D341Med (cell line): Measurements from ENCODE around the gene SMIM20.

ENCODE experiments used
- DNase-seq: peaks from one replicate; pipeline ENCODE4 v3.0.0; 2012; ENCODE audit warnings: low spot score

The SMIM20 gene

GRCh38 chr4:25926462-25926861 is 12.4 kb downstream of the SMIM20 start:
- DNase-seq = no peak

- DNase-seq = no peak
These were observed 13.6 kb downstream of the SMIM20 start for GRCh38 chr4:25927361-25928195.

- DNase-seq = no peak
These were observed 14.6 kb downstream of the SMIM20 start for GRCh38 chr4:25928379-25929297.

GRCh38 chr4:25929298-25929686 is 15.3 kb downstream of the SMIM20 start:
- DNase-seq = no peak

- no peak for DNase-seq
These were observed 16.8 kb downstream of the SMIM20 start for GRCh38 chr4:25930731-25931354.

- no peak for DNase-seq
These were observed 22.7 kb downstream of the SMIM20 start for GRCh38 chr4:25936696-25937095.

GRCh38 chr4:25937801-25938200 is 23.8 kb downstream of the SMIM20 start:
- DNase-seq = no peak

- DNase-seq = no peak
These were observed 24.3 kb downstream of the SMIM20 start for GRCh38 chr4:25938366-25938765.

GRCh38 chr4:25938787-25939186 is 24.8 kb downstream of the SMIM20 start:
- no peak for DNase-seq

GRCh38 chr4:25939330-25939729 is 25.3 kb downstream of the SMIM20 start:
- DNase-seq = no peak

GRCh38 chr4:25941457-25942221 is 27.6 kb downstream of the SMIM20 start:
- DNase-seq = no peak

GRCh38 chr4:25943312-25943711 is 29.3 kb downstream of the SMIM20 start:
- no peak for DNase-seq

GRCh38 chr4:25943805-25944204 is 29.8 kb downstream of the SMIM20 start:
- no peak for DNase-seq

GRCh38 chr4:25948051-25948450 is 34.0 kb downstream of the SMIM20 start:
- DNase-seq = no peak

GRCh38 chr4:25949173-25949748 is 35.2 kb downstream of the SMIM20 start:
- no peak for DNase-seq

GRCh38 chr4:25949994-25950393 is 36.0 kb downstream of the SMIM20 start:
- no peak for DNase-seq

- DNase-seq = no peak
These were observed 36.7 kb downstream of the SMIM20 start for GRCh38 chr4:25950461-25951389.

- DNase-seq = no peak
These were observed 37.5 kb downstream of the SMIM20 start for GRCh38 chr4:25951390-25951952.

- no peak for DNase-seq
These were observed 39.7 kb downstream of the SMIM20 start for GRCh38 chr4:25953740-25954139.

- no peak for DNase-seq
These were observed 40.4 kb downstream of the SMIM20 start for GRCh38 chr4:25954293-25954904.
